Neural cell (in vitro differentiated cells): ENCODE data around the gene ZNF202. TPM values are rescaled to one million over a fixed set of nuclear protein-coding genes. Genes with fewer than 3 reads are reported as not detected.

Source experiments
- H2AFZ ChIP-seq: fragments of 200-600, 300-800 bp; sonication (generic), shearing (Covaris generic); 2 replicates; pipeline ENCODE4 v1.6.0; 2014; ENCODE audit warnings: low read depth, mild to moderate bottlenecking, antibody characterized with exemption, low read length, moderate library complexity
- H3F3A ChIP-seq: fragments of 200-600 bp; shearing (Covaris generic); 2 replicates; pipeline ENCODE4 v1.6.1; 2016; ENCODE audit warnings: mild to moderate bottlenecking, moderate library complexity, mixed read lengths, antibody characterized with exemption, low read length; ENCODE audit not compliant: insufficient read depth, poor library complexity, severe bottlenecking
- H3K27ac ChIP-seq: fragments of 200-600, 300-800 bp; sonication (generic), shearing (Covaris generic); 2 replicates; pipeline ENCODE4 v1.5.1; 2014; ENCODE audit warnings: mild to moderate bottlenecking, low read length, moderate library complexity
- H3K27me3 ChIP-seq: fragments of 300-800, 200-600 bp; sonication (generic), shearing (Covaris generic); 2 replicates; pipeline ENCODE4 v1.6.0; 2014; ENCODE audit warnings: mild to moderate bottlenecking, low read depth, low read length, moderate library complexity; ENCODE audit not compliant: insufficient read depth
- H3K36me3 ChIP-seq: fragments of 300-800, 200-600 bp; sonication (generic), shearing (Covaris generic); 2 replicates; pipeline ENCODE4 v1.5.1; 2014; ENCODE audit warnings: mild to moderate bottlenecking, antibody characterized with exemption, low read length, moderate library complexity; ENCODE audit not compliant: insufficient read depth
- H3K4me2 ChIP-seq: fragments of 300-800, 200-600 bp; sonication (generic), shearing (Covaris generic); 2 replicates; pipeline ENCODE4 v1.6.0; 2014; ENCODE audit warnings: mild to moderate bottlenecking, low read length
- H3K4me3 ChIP-seq: fragments of 300-800, 200-600 bp; sonication (generic), shearing (Covaris generic); 2 replicates; pipeline ENCODE4 v1.5.1; 2014; ENCODE audit warnings: mild to moderate bottlenecking, low read length, moderate library complexity
- H3K79me2 ChIP-seq: fragments of 200-600 bp; shearing (Covaris generic); replicated peaks from 2 replicates; pipeline ENCODE4 v1.6.0; 2014; ENCODE audit warnings: mild to moderate bottlenecking, low read length, moderate library complexity; ENCODE audit not compliant: insufficient read depth
- H3K9ac ChIP-seq: fragments of 300-800, 200-600 bp; sonication (generic), shearing (Covaris generic); 2 replicates; pipeline ENCODE4 v1.6.1; 2016; ENCODE audit warnings: mild to moderate bottlenecking, low read length, mixed read lengths
- H3K9me2 ChIP-seq: fragments of 200-600 bp; shearing (Covaris generic); 2 replicates; pipeline ENCODE4 v1.6.1; 2016; ENCODE audit warnings: mild to moderate bottlenecking, low read length, mixed read lengths; ENCODE audit not compliant: insufficient read depth
- H3K9me3 ChIP-seq: fragments of 200-600, 300-800 bp; sonication (generic), shearing (Covaris generic); 2 replicates; pipeline ENCODE4 v1.6.1; 2016; ENCODE audit warnings: mild to moderate bottlenecking, mixed run types, low read length, moderate library complexity, mixed read lengths
- H4K20me1 ChIP-seq: fragments of 200-600 bp; shearing (Covaris generic); 2 replicates; pipeline ENCODE4 v1.6.1; 2016; ENCODE audit warnings: mild to moderate bottlenecking, mixed run types; ENCODE audit not compliant: insufficient read depth
- CTCF ChIP-seq: fragments of 450-650 bp; IDR thresholded peaks from 2 replicates; pipeline ENCODE4 v1.5.1; 2014; ENCODE audit warnings: antibody characterized with exemption, mild to moderate bottlenecking, moderate library complexity; ENCODE audit not compliant: poor library complexity, severe bottlenecking
- EP300 ChIP-seq: fragments of 450-650 bp; conservative IDR thresholded peaks from 2 replicates; pipeline ENCODE4 v1.6.1; 2014; ENCODE audit warnings: antibody characterized with exemption, mild to moderate bottlenecking, moderate library complexity; ENCODE audit not compliant: poor library complexity, severe bottlenecking
- EZH2 ChIP-seq: fragments of 200-600, 300-800 bp; shearing (Covaris generic), sonication (generic); IDR thresholded peaks from 2 replicates; pipeline ENCODE4 v1.6.1; 2014; ENCODE audit warnings: antibody characterized with exemption, low read length, borderline replicate concordance, mild to moderate bottlenecking; ENCODE audit not compliant: insufficient read depth, poor library complexity, severe bottlenecking
- MXI1 ChIP-seq: fragments of 450-650 bp; conservative IDR thresholded peaks from 2 replicates; pipeline ENCODE4 v1.6.1; 2014; ENCODE audit warnings: antibody characterized with exemption, mild to moderate bottlenecking; ENCODE audit not compliant: poor library complexity, severe bottlenecking
- POLR2AphosphoS5 ChIP-seq: IDR thresholded peaks from 2 replicates; pipeline ENCODE4 v1.6.1; 2012
- RAD21 ChIP-seq: fragments of 450-650 bp; conservative IDR thresholded peaks from 2 replicates; pipeline ENCODE4 v1.6.1; 2014; ENCODE audit warnings: antibody characterized with exemption, mild to moderate bottlenecking, moderate library complexity
- REST ChIP-seq: IDR thresholded peaks from 2 replicates; pipeline ENCODE4 v1.6.1; 2012; ENCODE audit warnings: borderline replicate concordance
- SMC3 ChIP-seq: fragments of 450-650 bp; conservative IDR thresholded peaks from 2 replicates; pipeline ENCODE4 v1.6.1; 2014; ENCODE audit warnings: antibody characterized with exemption, mild to moderate bottlenecking, moderate library complexity; ENCODE audit not compliant: poor library complexity
- TAF1 ChIP-seq: IDR thresholded peaks from 2 replicates; pipeline ENCODE4 v1.6.1; 2012; ENCODE audit warnings: low read depth
- polyA plus RNA-seq: library from polyadenylated mRNA; depleted of rRNA; stranded (reverse); fragments of >200 nt; gene quantifications from 2 replicates; pipeline ENCODE4 v1.2.3, GENCODE V29; 2014

Gene ZNF202
- polyA plus RNA-seq, 1 donor from 2014 or later: 30.4 TPM

- peaks cover 21% of the 10 kb centered on the region for H3K79me2 ChIP-seq
- no peaks in the 10 kb centered on the region for H3K36me3 ChIP-seq
- H3K9me3 ChIP-seq: no peaks in the 10 kb centered on the region
- no peaks in the 10 kb centered on the region for H3K9me2 ChIP-seq
- H2AFZ ChIP-seq: peak overlapping the region; percentile 91
- H3K4me2 ChIP-seq: peak overlapping the region; percentile 91
- peak overlapping the region; percentile 82 for H3K9ac ChIP-seq
- H3K27ac ChIP-seq: peak overlapping the region; percentile 86
- H3K27me3 ChIP-seq: no peaks in the 10 kb centered on the region
- TF ChIP-seq REST (peak; percentile 29), SMC3 (no peak), MXI1 (peak; percentile 36), TAF1 (peak; percentile 18)
- no peaks in the 10 kb centered on the region for H3F3A ChIP-seq
- H3K4me3 ChIP-seq: peak overlapping the region; percentile 89
- H4K20me1 ChIP-seq: no peaks in the 10 kb centered on the region
Observed at GRCh38 chr11:123742031-123742723, 717 bp upstream of the ZNF202 start.

GRCh38 chr11:123740787-123741158 lies 687 bp downstream of the ZNF202 start:
- no peaks in the 10 kb centered on the region for H4K20me1 ChIP-seq
- TF ChIP-seq EP300 (no peak), SMC3 (no peak), CTCF (no peak), EZH2 (no peak), RAD21 (no peak), POLR2AphosphoS5 (no peak), MXI1 (no peak), REST (no peak), TAF1 (no peak)
- no peaks in the 10 kb centered on the region for H3K9me3 ChIP-seq
- no peaks in the 10 kb centered on the region for H3K36me3 ChIP-seq
- H3K27me3 ChIP-seq: no peaks in the 10 kb centered on the region
- H3K9ac ChIP-seq: peak overlapping the region; percentile 82
- no peaks in the 10 kb centered on the region for H3F3A ChIP-seq
- peaks cover 21% of the 10 kb centered on the region for H3K79me2 ChIP-seq
- no peaks in the 10 kb centered on the region for H3K9me2 ChIP-seq
- H3K4me3 ChIP-seq: peak overlapping the region; percentile 89
- peak overlapping the region; percentile 86 for H3K27ac ChIP-seq
- H2AFZ ChIP-seq: peak overlapping the region; percentile 91
- peak overlapping the region; percentile 87 for H3K4me2 ChIP-seq
